ENCODE data around the gene ANKRD11. TPM values are rescaled to one million over a fixed set of nuclear protein-coding genes. Genes with fewer than 3 reads are reported as not detected.

Gene ANKRD11
- total RNA-seq, 4 donors from 2014 or later = 67.0 to 107 (median 88.9) TPM

DNA sequence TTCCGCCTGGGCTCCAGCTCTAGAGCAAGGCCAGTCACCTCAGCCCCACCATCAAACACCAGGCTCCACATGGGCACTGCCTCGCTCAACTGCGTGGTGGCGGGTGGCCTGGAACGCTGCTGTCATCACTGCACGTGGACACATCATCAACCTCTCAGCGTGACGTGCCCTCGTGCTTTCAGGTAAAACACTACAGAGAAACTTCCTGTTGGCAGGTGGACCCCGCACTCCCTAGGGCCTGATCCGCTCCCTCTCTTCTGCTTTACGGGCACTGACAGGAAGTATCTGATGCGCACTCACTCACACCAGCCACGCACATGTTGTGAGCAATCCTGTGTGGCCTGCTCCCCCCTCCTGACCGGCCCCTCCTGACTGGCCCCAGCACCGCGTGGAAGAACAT is 87.4 kb downstream of the ANKRD11 start:
- Histone ChIP-seq H3K4me3 (no peak overlapping the region), H3K9me3 (no peaks in the 10 kb centered on the region), H3K36me3 (no peaks in the 10 kb centered on the region), H3K27me3 (no peaks in the 10 kb centered on the region), H3K4me1 (peaks cover 0 to 89% (median 34%) of the 10 kb centered on the region in 3 donors), H3K27ac (no peak overlapping the region)
- no peak for ATAC-seq
- WGBS, 2 donors (ENCODE audit: low coverage in 1 of 2) = 100% methylated on average over 2 of the region's 17 CpGs; no CpG with 5 or more reads in 1 of the 2 donors
- no peak for TF ChIP-seq EP300 (IDR thresholded peaks at IDR 0.05)
- TF ChIP-seq POLR2AphosphoS5 (IDR thresholded peaks at IDR 0.05) = no peak
- TF ChIP-seq, protein P1, sequence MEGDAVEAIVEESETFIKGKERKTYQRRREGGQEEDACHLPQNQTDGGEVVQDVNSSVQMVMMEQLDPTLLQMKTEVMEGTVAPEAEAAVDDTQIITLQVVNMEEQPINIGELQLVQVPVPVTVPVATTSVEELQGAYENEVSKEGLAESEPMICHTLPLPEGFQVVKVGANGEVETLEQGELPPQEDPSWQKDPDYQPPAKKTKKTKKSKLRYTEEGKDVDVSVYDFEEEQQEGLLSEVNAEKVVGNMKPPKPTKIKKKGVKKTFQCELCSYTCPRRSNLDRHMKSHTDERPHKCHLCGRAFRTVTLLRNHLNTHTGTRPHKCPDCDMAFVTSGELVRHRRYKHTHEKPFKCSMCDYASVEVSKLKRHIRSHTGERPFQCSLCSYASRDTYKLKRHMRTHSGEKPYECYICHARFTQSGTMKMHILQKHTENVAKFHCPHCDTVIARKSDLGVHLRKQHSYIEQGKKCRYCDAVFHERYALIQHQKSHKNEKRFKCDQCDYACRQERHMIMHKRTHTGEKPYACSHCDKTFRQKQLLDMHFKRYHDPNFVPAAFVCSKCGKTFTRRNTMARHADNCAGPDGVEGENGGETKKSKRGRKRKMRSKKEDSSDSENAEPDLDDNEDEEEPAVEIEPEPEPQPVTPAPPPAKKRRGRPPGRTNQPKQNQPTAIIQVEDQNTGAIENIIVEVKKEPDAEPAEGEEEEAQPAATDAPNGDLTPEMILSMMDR (IDR thresholded peaks at IDR 0.05) = no peak
- no peak for TF ChIP-seq POLR2A (IDR thresholded peaks at IDR 0.05)

DNA sequence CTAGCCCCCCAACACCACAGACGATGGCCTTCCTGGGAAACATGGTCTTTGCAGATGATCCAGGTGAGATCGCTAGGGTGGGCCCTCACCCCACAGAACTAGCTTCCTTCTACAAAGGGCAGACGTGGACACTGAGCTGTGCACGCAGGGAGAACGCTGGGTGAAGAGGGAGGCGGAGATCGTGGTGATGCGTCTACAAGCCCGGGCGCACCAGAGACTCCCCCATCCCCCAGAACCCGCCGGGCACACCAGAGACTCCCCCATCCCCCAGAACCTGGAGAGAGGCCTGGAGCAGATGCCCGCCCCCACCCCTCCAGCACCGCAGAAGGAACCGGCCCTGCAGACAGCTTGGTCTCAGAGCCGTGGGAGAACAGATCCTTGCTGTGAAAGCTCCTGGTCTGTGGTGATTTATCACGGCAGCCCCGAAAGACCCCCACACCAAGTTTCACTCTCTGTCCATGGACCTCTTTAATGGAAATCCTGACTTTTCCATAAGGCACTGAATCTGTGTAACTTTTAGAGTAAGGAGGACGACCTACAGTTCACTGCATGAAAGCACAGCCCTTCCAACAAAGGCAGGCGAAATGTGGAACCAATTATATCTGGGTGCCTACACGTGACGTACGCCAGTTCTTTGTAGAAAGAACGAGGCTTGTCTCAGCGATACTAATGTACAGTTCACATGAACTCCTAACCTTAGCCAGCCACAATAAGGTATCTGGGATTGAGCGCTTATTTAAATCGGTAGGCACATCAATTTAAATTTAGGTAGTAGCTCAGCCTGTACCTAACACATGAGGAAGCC is 88.5 kb downstream of the ANKRD11 start:
- Histone ChIP-seq H3K9me3 (no peaks in the 10 kb centered on the region), H3K27ac (no peak overlapping the region), H3K4me1 (peaks cover 0 to 85% (median 24%) of the 10 kb centered on the region in 3 donors), H3K4me3 (no peak overlapping the region), H3K27me3 (no peaks in the 10 kb centered on the region), H3K36me3 (no peaks in the 10 kb centered on the region)
- WGBS, 2 donors (ENCODE audit: low coverage in 1 of 2) = 50 to 75% methylated on average over 1 to 9 of the region's 27 CpGs
- no peak for ATAC-seq
- TF ChIP-seq POLR2AphosphoS5 (IDR thresholded peaks at IDR 0.05) (no peak), POLR2A (IDR thresholded peaks at IDR 0.05) (no peak), EP300 (IDR thresholded peaks at IDR 0.05) (no peak)
- TF ChIP-seq, protein P1 (IDR thresholded peaks at IDR 0.05) = no peak

DNA sequence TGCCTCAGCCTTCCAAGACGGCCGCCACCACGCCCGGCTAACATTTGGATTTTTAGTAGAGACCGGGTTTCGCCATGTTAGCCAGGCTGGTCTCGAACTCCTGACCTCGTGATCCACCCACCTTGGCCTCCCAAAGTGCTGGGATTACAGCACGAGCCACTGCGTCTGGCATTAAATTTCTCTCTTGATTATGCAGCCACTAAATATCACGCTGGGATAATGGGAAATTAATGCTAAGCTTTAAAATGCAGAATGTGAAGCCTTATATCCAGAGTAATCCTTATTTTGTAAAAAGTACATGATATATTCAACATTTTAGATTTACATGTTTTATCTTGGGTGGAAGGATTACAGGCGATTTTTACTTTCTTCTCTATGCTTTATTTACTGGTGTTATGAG is 89.2 kb downstream of the ANKRD11 start:
- Histone ChIP-seq H3K4me3 (no peak overlapping the region), H3K27ac (no peak overlapping the region), H3K9me3 (no peaks in the 10 kb centered on the region), H3K36me3 (no peaks in the 10 kb centered on the region), H3K4me1 (peaks cover 0 to 81% (median 19%) of the 10 kb centered on the region in 3 donors), H3K27me3 (no peaks in the 10 kb centered on the region)
- TF ChIP-seq EP300 (IDR thresholded peaks at IDR 0.05) (no peak), POLR2AphosphoS5 (IDR thresholded peaks at IDR 0.05) (no peak), POLR2A (IDR thresholded peaks at IDR 0.05) (no peak)
- TF ChIP-seq, protein P1 (IDR thresholded peaks at IDR 0.05) = no peak
- 57 to 86% methylated on average over 1 to 11 of the region's 12 CpGs for WGBS, 2 donors (ENCODE audit: low coverage in 1 of 2)
- no peak for ATAC-seq

DNA sequence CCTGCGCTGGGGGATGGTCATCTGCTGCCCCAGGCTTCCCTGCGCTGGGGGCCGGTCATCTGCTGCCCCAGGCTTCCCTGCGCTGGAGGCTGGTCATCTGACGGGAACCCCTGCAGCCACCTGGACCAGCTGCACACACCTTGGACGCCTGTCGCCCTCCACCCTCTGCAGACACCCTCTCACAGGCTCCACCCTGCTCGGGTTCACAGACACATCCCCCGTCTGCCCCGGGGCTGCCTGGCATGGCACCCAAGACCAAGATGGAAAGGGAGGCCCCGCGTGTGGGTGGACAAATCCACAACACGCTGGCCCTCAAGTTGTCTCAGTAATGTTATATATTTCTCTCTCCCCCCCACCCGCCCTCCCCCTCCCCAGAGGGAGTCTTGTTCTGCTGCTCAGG is 89.6 kb downstream of the ANKRD11 start:
- no peak for TF ChIP-seq EP300 (IDR thresholded peaks at IDR 0.05)
- TF ChIP-seq POLR2A (IDR thresholded peaks at IDR 0.05) = no peak
- TF ChIP-seq POLR2AphosphoS5 (IDR thresholded peaks at IDR 0.05) = no peak
- TF ChIP-seq, protein P1 (IDR thresholded peaks at IDR 0.05) = no peak
- no peaks in the 10 kb centered on the region for H3K27me3 ChIP-seq
- no peaks in the 10 kb centered on the region for H3K36me3 ChIP-seq
- H3K4me1 ChIP-seq = peaks cover 0 to 81% (median 17%) of the 10 kb centered on the region in 3 donors
- no peak for ATAC-seq
- no peaks in the 10 kb centered on the region for H3K9me3 ChIP-seq
- no peak overlapping the region for H3K27ac ChIP-seq
- 83% methylated on average over 9 of the region's 14 CpGs; no CpG with 5 or more reads in 1 of the 2 donors for WGBS, 2 donors (ENCODE audit: low coverage in 1 of 2)
- H3K4me3 ChIP-seq = no peak overlapping the region

DNA sequence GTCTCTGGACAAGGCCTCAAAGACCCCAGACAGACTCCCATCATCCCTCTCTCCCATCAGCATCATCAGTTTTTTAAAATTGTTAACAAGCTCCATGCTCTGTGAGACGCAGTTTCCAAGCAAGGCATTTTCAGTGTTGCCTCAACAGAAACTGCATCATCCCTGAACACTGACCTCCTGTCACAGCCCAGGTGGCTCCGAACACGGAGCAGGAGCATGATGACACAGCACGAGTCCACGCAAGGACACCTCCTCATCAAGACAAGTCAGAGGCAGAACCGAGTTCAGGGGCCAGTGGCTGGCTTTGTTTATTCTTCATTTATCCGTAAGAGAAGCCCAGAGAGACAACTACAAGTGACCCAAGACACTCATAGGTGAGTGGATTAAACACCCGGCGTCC is 91.4 kb downstream of the ANKRD11 start:
- Histone ChIP-seq H3K4me3 (no peak overlapping the region), H3K9me3 (no peaks in the 10 kb centered on the region), H3K4me1 (peaks cover 9 to 81% (median 25%) of the 10 kb centered on the region in 3 donors), H3K27me3 (no peaks in the 10 kb centered on the region), H3K27ac (peak overlapping the region in 1 of 4 donors; percentile 29), H3K36me3 (no peaks in the 10 kb centered on the region)
- no peak for ATAC-seq
- WGBS, 2 donors (ENCODE audit: low coverage in 1 of 2) = 72% methylated on average over 7 of the region's 9 CpGs; no CpG with 5 or more reads in 1 of the 2 donors
- TF ChIP-seq POLR2AphosphoS5 (IDR thresholded peaks at IDR 0.05) = no peak
- no peak for TF ChIP-seq EP300 (IDR thresholded peaks at IDR 0.05)
- TF ChIP-seq, protein P1 (IDR thresholded peaks at IDR 0.05) = no peak
